ENCODE measurements around the gene HSPA12A.

HSPA12A gene

DNA sequence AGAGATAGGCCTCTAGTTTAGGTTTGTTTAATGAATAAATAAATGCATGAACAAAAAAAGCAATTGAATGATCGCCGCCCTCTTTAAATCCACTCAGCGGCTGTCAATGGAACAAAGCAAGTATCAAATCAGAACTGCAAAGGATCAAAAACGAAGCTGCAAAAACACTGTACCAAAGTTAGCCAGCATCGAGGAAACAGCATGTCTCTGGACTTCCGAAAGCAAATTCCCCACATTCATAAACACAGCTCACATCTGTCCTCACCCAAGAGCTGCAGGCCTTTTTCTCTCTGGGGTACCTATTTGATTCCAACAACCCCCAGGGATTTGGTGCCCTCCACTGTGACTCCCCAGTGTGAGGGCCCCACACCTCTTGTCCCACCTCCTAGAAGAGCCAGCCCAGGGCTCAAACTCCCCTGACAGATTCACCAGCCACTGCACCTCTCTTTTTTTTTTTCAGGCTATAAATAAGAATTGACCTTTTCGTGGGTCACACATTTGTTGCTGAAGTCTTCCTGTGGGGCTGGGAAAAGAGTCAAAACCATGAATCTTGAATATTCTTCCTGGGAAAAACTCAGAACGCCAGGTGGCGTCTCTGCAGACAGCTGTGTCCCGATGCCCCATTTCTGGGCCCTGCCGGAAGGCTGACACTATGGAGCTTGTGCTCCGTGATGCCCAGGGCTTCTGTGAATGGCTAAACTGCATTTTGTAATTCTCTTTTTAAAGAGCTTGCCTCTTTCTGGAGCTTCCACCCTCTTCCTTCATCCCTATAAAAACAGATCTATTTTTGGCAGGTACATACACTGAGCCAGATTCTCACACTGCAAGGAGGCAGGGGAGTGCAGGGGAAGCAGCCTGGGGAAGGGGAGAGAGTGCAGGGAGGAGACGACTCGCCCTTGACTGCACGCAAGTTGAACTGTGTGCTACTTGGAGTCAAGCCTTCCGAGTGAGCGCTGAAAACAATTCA lies 51.7 kb downstream of the HSPA12A start:
- DNase-seq = no peak

DNA sequence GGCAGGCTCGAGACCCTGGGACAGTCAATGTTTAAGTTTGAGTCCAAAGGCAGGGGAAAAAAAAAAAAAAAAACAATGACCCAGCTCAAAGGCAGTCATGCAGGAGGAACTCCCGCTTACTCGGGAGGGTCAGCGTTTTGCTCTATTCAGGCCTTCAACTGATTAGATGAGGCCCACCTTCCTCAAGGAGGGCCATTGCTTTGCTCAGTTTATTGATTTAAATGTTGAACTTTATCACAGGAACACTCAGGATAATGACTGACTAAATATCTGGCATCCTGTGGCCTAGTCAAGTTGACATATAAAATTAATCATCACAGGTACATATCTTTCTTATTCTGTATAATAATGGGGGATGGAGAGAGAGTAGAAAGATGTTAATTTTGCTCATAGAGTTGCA lies 52.6 kb downstream of the HSPA12A start:
- DNase-seq = no peak

DNA sequence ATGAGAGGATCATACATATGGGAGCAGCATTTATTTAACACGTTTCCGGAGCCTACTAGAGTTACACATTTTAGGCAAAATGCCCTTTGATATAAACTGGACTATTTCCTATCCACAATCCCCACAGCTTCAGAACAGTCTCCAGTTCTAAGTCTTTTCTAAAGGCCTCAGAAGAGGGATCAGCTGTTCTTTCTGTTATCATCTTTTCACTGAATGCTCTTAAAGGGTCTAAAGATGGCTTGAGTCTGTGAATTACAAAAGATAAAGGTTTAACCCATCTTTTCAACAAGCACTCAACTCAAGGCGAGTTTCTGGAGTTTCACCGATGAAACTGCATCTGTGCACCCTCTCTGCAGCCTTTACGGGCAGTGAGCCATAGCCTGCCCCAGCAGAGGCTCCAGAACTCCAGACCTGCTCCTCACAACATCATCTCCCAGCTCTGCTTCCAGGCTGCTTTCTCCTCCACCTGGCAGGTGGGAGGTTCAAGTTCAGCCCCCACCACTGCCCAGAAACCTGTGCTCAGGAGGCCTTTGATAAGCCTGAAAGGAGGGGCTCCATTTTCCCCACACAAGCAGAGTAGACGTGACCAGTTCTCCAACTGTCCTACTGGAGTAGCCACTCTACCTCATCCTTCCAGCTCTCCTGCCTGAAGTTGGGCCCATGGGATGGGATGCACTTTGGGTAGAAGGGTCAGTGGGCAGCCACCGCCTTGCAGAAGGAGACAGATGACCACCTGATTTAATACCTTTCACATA lies 53.4 kb downstream of the HSPA12A start:
- no peak for DNase-seq

DNA sequence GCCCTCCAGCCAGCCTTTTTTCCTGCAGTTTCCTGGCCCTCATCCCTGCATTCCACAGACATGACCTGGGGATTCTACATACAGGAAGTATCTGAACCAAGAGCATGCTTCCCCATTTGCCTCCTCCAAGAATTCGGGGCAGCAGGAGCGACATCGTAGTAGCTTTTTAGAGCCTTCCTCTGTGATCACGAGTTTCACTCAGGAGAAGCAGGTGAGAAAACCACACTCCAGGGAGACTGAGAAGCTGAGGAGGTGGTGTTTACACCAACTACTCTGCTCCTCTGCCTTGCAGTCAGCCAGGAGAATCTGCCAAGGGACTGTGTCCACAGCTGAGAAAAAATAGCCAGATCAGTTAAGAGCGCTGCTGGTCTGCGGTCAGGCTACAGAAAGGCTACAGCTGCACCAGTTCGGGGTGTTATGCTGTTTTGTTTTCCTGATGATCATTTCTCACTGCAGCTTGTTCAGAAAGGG lies 54.1 kb downstream of the HSPA12A start:
- DNase-seq = no peak

DNA sequence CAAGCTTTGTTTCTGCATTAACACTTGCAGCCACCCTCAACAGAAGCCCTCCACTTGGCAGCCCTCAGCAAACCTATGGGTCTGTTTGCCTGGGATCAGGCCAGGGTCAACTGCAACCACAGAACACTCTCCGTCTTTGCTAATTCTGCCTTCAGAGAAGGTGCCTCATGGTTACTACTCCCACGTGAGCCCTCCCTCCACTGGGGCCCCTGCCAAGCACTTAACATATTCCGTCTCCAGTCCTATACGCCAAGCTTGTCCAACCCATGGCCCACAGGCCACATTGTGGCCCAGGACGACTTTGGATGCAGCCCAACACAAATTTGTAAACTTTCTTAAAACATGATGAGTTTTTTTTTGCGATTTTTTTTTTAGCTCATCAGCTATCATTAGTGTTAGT lies 54.7 kb downstream of the HSPA12A start:
- DNase-seq = no peak

DNA sequence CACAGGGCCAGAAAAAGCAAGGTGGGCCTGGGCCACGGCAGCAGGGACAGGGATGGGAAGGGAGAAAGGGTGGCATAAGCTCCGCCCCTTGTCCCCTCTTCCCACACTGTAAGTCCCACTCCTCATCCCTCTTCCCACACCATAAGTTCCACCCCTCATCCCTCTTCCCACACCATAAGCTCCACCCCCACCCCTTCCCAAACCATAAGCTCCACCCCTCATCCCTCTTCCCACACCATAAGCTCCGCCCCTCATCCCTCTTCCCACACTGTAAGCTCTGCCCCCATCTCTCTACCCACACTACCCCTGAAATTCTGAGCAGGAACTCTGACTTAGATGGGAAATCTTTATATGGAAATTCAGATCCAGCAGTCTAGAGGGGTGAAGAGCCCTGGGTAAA lies 55.7 kb downstream of the HSPA12A start:
- no peak for DNase-seq

DNA sequence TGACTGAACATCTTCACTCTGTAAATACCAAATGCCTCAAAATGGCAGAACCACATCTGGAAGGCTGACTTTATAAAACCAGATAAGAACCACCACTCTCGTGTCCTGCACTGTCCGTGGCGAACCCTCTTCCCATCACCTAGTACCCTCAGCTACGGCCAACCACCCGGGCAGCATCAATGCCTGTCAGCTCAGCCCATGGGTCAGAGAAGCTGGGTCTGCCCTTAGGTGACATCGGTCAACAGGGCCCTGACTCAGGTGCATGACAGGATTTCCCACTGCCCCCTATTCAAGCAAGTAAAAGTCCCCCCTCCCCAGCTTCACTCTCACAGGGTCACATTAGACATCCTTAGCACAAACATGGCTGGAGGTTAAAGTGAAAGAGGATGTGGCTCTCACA lies 56.6 kb downstream of the HSPA12A start:
- no peak for DNase-seq

DNA sequence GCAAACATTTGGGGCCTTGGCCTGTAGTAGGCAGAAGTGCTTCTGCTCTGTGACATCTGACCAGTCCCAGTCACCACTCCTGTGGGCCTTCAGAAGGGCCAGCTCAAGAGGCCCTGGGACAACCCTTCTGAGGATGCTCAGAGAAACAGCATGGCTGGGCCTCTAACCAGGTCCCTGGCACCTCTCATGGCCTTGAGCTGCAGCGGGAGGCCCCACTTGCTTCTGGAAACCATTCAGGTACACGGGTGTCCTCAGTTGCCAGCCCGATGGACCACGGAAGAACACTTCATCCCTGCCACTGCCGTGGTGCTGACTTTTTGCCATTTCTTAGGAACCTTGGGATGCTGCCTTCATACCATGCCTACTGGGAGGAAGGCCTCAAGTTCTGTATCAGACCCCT lies 57.6 kb downstream of the HSPA12A start:
- no peak for DNase-seq

DNA sequence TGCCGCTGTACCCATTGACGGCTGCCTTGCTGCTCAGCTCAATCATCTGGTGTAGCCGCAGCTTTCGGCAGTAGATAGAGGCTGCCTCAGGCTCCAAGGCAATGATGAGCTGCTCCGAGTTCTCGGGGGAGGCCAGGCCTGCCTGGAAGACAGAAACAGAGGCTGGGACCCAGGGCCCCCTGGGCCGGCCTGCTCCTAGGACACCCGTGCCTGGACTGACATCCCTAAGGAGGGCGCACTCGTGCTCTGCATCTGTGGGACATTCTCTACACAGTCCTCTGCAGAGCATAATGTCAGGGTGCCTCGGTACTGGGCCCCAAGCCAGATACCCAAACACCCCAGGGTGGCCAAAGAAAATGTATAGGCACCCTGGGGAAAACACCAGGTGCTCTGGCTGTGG lies 58.5 kb downstream of the HSPA12A start:
- no peak for DNase-seq

DNA sequence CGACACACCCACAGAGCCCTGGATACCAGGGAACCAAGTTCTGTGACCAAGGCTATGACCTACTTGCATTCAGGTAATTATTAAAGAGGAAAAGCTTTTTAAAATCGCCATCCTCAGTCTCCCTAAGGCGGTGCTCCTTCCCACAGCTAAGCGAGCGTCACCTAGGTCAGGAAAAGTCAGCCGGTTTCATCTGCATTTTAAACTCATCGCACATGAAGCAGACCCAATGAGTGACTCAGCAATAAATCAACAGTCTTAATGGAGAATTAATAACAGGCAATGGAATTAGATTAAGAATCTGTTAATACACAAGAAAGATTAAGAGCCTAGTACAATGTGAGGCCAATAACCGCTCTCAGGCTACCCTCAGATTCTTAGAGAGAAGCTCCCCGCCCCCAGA lies 59.2 kb downstream of the HSPA12A start:
- DNase-seq = no peak

DNA sequence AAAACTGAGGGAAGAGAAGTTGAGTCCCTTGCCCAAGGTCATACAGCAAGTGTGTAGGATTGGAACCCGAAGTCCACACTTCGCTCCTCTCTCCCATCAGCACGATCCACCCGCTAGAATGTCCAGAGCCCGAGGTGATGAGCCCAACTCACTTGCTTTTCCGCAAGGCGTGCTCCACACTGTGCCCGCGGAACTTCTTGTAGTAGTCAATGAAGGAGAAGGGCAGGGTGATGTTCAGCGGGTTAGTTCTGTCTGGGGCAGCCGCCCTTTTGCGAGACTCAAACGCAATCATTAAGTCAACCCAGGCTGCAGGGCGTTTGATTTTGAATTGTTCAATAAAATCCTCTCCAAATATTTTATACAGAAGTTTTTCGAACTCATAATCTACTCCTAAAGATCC lies 63.0 kb downstream of the HSPA12A start:
- no peak for DNase-seq

DNA sequence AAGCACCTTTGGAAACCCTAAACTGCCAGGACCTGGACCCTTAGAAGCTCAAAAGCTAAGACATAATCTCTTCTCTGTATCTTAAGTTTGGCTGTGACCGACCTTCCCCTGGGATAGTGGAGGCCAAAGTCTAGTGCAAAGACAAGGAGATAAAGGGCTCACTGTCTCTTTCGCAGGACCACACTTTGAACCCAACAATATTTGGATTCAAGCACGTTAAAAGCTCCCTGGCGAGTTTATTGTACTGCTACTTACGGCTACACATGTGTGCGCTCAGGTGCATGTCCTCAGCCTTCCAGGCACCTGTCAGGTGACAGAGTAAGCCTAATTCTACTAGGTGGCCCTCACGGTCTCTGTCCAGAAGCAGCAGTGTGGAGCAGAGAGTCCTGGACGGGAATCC lies 65.7 kb downstream of the HSPA12A start:
- DNase-seq = no peak

DNA sequence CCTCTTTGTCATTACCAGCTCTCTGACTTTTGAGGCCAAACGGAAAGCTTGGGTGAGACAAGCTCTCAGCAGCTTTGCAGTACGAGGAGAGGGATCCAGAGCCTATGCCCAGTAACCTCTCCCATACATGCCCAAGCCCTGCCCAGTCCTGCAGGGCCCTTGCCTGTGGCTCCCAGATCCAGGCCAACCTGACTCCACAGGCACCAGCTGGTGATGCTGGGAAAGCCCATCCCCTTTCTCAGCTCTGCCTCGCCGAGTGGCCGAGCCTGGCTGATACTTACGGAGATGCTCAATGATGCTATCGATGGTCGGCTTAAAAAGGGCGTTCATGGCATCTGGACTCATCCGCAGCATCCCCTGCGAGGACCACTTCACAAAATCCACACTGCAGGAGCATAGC lies 66.2 kb downstream of the HSPA12A start:
- DNase-seq = no peak

DNA sequence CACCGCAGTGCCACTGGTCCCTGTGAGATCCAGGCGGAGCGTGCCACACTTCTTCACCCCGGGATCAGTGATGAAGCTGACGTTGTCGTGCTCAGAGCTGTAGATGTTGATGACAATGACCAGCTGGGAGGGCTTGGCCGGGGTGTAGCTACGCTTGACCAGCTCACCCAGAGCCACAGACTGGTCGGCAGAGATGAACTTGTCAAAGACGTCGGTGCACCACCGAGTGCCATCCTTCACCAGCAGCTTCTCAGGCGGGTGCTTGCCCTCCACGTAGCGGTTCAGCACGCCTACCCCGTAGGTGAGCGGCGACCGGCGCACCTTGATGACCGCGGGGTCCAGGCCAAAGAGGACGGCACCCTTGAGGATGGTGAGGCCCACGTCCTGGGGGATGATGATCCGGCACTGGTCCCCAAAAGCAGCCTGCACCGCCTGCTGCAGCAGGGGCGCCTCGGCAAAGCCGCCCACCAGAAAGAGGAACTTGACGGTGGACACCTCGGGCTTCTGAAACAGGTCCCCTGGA lies 67.4 kb downstream of the HSPA12A start:
- no peak for DNase-seq

DNA sequence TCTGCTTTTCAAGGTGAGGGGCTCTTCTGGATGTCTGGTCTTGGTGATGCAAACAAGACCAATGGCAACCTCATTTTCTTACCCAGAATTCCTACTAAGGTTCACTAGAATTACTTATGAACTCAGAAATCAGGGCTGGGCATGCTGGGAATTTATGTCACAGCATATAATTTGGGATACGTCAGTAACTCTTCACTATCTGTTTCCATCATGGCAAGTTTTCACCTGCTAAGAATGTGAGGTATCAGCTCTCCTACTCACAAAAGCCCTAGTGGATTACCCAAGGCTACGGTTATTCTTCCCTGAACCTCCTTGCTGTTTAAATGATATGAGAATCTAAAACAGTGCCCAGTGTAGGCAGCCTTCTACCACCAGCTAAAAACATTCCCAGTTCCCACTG lies 68.5 kb downstream of the HSPA12A start:
- no peak for DNase-seq

DNA sequence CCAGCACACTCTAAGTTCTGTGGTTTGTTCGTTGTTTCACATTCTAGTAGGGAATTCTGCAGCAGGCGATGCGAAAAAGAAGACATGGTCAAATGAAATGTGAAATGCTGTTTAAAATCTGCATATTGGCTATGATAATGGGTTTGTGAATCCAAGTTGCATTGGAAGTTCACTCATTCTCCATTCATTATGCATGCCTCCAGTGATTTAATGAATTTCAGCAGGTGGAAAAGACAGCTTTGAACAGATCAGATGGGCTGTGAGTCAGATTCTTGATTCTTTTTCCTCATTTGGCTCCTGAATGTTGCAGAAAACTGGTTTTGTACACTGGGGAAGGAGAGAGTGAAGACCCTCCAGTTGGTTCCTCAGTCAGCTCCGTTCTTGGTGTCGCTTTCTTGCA lies 69.5 kb downstream of the HSPA12A start:
- DNase-seq = no peak

DNA sequence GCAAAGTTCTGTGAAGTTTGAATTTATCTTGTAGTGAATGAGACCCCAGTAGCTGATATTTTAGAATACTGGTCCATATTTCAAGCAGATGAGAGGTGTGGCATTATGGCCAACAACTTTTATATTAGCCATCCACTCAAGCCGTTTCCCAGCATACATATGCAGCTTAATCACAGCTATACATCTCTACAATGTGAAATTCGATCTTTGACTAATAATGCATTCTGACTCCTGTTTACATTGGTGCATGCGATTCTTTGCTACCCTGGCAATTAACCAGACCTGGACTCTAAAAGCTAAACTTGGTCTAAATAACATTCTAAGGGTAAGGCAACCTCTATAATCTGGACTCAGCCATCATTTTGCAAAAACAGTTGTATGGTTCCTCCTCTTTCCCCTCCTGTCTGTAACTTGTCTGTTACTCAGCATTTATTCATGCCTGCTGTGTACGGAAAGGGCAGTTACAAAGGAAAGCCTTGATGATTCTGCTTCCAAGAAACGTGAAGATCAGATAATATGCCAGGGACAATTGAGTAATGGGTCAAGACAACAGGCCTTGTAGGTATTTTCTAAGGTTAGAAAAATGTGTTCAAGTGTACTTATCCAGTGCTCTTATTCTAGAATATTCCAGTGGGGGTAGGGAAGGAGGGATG lies 71.0 kb downstream of the HSPA12A start:
- DNase-seq = no peak

DNA sequence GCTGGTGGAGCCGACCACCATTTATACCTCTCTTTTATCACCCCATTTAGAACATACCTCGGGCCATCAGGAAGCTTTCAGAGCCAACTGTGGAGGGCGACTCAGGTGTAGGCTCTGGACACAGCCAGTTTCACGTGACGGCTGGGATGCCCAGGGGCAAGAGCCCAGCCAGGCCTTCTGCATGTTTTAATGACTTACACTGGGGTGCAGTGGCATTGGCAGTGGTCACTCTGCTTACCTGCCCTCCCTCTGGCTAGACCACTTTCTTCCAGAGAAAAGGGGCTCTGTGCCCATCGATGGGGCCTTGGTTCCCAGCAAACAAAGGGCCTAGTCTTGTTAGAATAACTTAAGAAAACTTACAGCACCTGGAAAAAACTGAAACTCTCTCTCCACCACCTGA lies 71.7 kb downstream of the HSPA12A start:
- no peak for DNase-seq

DNA sequence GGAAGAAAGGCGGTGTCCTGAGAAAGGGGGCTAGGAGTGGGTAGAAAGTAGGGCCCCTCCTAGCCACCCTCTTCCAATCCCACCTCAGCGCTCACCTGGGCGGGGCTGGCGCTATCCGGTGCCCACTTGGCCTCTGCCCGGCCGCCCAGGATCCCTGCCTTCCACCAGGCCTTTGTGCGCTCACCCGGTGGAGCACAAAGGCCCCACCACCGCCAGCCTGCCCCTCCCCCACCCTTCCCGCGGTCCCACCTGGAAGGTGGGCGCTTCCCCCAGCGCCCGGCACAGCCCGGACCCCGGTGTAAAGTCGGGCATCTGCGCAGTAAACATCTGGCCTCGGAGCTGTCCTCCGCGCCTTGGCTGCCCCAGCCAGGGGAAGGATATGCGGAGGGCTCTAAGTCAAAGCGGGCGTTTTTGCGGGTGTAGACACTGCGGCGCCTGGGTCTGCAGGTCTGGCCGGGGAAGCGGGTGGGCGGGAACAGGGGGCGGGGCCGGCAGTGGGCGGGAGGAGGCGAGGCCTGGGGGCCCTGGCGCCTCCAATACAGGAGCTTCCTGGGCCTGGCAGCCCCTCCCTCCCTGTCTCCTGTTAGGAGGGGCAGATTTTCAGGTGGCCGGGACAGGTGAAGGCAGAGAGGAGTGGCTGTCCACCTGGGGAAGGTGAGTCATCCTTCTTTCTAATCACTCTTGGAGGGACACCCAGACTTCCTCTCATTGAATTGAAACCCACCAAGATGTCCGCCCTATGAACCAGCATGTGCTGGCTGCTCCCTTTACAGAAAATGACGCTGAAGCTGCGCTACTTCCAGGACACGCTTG lies 72.3 kb downstream of the HSPA12A start:
- peak; percentile 22 for DNase-seq

DNA sequence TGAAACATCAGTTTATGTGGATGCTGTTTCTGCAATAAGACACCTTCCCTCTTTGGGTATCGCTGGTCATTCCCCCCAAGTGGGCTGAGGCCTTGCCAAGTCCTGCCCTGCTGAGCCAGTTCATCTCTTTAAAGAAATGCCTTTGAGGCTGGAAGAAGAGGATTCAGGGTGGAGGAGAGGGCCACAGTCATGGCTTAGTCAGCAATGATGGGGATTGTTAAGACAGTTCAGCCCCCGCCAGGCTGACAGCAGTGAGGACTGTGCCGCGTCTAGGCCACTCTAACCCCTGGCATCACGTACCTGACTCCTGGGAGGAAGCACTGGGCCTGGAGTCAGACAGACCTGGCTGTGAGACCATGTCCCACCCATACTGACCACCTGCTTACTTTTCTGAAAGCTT lies 73.3 kb downstream of the HSPA12A start:
- DNase-seq = no peak

DNA sequence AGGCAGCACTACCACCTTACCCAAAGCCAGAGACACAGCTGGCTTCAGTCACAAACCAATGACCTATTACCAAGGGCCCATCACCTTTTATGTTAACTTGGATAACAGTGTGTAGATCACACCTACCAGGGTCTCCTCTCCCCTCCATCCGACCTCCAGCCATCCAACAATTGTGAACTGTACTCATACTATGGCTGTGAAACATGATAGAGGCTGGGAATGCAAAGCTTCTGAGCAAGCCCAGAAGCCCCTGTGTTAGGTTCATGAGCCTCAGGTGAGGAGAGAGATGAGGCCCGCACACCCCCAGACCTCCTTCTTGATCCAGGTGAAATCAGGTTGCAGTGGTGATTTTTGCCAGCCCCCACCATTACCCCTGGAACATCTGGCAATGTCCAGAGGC lies 73.9 kb downstream of the HSPA12A start:
- no peak for DNase-seq

DNA sequence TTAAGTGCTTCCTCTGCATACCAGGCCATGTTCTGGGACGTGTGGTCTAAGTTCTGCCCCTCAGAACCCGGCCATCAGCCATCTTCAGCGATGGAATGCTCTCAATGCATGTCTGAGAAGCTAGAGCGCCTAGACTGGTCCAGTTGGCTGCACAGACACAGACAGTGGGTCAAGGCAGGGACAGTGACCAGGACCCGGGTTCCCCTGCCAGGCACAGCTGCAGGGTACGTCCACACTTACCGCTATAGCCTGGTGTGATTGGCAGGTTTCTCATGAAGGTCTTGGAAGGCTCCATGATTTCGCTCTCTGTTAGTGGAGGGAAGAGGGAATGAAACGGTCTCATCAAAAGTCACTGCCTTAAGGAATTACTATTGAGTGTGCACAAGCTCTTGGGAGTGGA lies 74.3 kb downstream of the HSPA12A start:
- no peak for DNase-seq

DNA sequence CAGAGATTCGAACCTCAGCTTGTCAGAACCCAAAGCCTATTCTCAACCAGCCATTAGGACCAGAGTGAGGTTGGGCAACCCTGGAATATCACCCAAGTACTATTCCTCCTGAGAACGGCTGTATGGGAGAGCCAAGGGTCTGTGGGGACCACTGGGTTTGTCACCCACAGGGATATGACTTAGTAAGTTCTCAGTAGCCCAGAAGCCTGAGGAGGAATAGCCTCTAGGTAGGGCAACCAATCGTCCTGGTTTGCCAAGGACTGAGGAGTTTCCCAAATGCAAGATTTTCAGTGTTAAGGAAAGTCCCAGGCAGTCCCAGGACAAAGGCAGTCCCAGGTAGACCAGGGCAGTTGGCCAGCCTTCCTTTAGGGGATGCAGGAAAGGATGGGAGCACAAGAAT lies 74.9 kb downstream of the HSPA12A start:
- no peak for DNase-seq
